AG10803 (cell line): ENCODE measurements around the gene PLD3.

Experiments
- DNase-seq: peaks from one replicate; pipeline ENCODE4 v3.0.0; 2010; ENCODE audit warnings: low read depth
- H3K4me3 ChIP-seq: 2 replicates; pipeline ENCODE4 v1.5.1; 2011; ENCODE audit warnings: mild to moderate bottlenecking, low read length, control low read depth
- CTCF ChIP-seq: conservative IDR thresholded peaks from 2 replicates; pipeline ENCODE4 v1.5.1; 2011; ENCODE audit warnings: mild to moderate bottlenecking, low read length, control low read depth, inconsistent platforms

PLD3 gene

GRCh38 chr19:40425450-40426287, 77.2 kb downstream of the PLD3 start, which contains the start of gene SERTAD1:
SERTAD1 (minus strand) TSS chr19:40425992; CDS start chr19:40423546, 2,446 bp downstream.
- H3K4me3 ChIP-seq: peak within 1 kb of the TSS; percentile 95
- DNase-seq: peak; percentile 99
- peak; percentile 49 for TF ChIP-seq CTCF
